GM12891 (cell line): ENCODE measurements around the gene PNLIP.

ENCODE experiments used
- POLR2A ChIP-seq: IDR thresholded peaks from 2 replicates; pipeline ENCODE4 v1.6.1; 2011; ENCODE audit warnings: low read depth, low read length, control low read depth
- POLR2AphosphoS5 ChIP-seq: IDR thresholded peaks from 2 replicates; pipeline ENCODE4 v1.6.1; 2011; ENCODE audit warnings: low read depth, low read length, control low read depth
- SPI1 ChIP-seq: IDR thresholded peaks from 2 replicates; pipeline ENCODE4 v1.6.1; 2011; ENCODE audit warnings: low read depth, low read length, control low read depth
- TAF1 ChIP-seq: IDR thresholded peaks from 2 replicates; pipeline ENCODE4 v1.6.1; 2011; ENCODE audit warnings: low read depth, low read length, control low read depth

DNA sequence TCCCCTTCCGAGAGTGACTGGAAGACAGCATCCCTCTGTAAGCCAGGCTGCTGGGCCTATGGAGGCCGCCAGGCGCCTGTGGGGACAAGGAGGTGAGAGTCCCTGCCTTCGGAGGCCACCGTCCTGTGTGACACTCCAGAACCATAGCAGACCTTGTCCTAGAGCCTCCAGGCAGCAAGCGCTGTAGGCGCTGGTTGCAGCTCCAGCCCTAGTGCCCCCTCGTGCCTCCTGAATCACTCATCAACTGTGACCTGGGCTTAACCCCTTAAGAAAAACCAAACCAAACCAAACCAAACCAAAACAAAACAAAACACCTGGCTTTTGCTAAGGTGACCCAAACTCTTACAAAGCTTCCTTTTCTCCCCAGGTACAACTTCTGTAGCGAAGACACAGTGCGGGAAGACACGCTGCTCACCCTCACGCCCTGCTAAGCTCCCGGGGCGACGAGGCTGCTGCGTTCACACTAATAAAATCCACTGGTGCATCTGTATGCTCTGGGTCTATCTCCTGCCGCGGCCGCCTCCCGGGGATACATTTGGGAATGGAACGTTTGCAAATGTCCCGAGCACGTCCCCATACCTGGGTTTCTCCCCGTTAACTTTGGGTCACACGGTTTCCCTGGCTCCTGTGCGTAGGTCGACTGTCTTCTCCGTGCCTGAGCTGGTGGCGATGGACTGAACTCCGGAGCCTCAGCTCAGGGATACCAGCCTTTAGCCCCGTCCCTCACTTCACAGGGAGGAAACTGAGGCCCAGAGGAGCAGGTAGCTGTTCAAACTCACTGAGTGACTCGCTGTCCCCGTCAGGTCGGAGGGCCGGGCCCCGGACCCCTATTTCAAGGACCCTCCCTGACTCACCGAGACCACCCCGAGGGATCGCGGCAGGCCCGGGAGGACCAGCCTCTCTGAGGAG, 63.2 kb downstream of the PNLIP start:
- TF ChIP-seq POLR2AphosphoS5 (no peak), TAF1 (no peak), POLR2A (no peak), SPI1 (no peak)
